Measurements from ENCODE around the gene FBXL22.

- TF ChIP-seq EZH2phosphoT487 (IDR thresholded peaks at IDR 0.05; ENCODE audit: borderline replicate concordance, low read length) = no peak
- TF ChIP-seq CTCF (IDR thresholded peaks at IDR 0.05; ENCODE audit: low read depth, low read length, poor library complexity, severe bottlenecking) = no peak
These were observed 39.4 kb downstream of the FBXL22 start for GRCh38 chr15:63636518-63637061.

Measured in DOHH2 (cell line).